ENCODE measurements around the gene WRNIP1. TPM values are rescaled to one million over a fixed set of nuclear protein-coding genes. Genes with fewer than 3 reads are reported as not detected.

WRNIP1 gene
- total RNA-seq, 1 donor from 2014 or later, result 73.6 TPM

- Histone ChIP-seq H3K4me3 (ENCODE audit: low read depth, low read length) (no peak overlapping the region), H3K27me3 (ENCODE audit: control insufficient read depth, insufficient read depth, low read length) (no peaks in the 10 kb centered on the region), H3K36me3 (ENCODE audit: control insufficient read depth, insufficient read depth, low read length) (no peaks in the 10 kb centered on the region)
- DNase-seq (ENCODE audit: low read depth), result no peak
- no peak for TF ChIP-seq CTCF (IDR thresholded peaks at IDR 0.05; ENCODE audit: insufficient read depth, low read length, poor library complexity, severe bottlenecking)
These were observed 17.0 kb upstream of the WRNIP1 start for GRCh38 chr6:2748183-2748582.

- peak; percentile 84 for TF ChIP-seq CTCF (IDR thresholded peaks at IDR 0.05; ENCODE audit: insufficient read depth, low read length, poor library complexity, severe bottlenecking)
- Histone ChIP-seq H3K4me3 (ENCODE audit: low read depth, low read length) (no peak overlapping the region), H3K27me3 (ENCODE audit: control insufficient read depth, insufficient read depth, low read length) (no peaks in the 10 kb centered on the region), H3K36me3 (ENCODE audit: control insufficient read depth, insufficient read depth, low read length) (no peaks in the 10 kb centered on the region)
- no peak for DNase-seq (ENCODE audit: low read depth)
These were observed 15.1 kb upstream of the WRNIP1 start for GRCh38 chr6:2749969-2750600.

GRCh38 chr6:2750832-2751231, 14.4 kb upstream of the WRNIP1 start, which contains the start of gene MYLK4:
MYLK4 (minus strand) TSS chr6:2750922; CDS start chr6:2749294, 1,628 bp downstream.
- Histone ChIP-seq H3K27me3 (ENCODE audit: control insufficient read depth, insufficient read depth, low read length) (no peaks in the 10 kb centered on the region), H3K36me3 (ENCODE audit: control insufficient read depth, insufficient read depth, low read length) (no peaks in the 10 kb centered on the region), H3K4me3 (ENCODE audit: low read depth, low read length) (no peak within 1 kb of the TSS)
- DNase-seq (ENCODE audit: low read depth), result no peak
- no peak for TF ChIP-seq CTCF (IDR thresholded peaks at IDR 0.05; ENCODE audit: insufficient read depth, low read length, poor library complexity, severe bottlenecking)

- DNase-seq (ENCODE audit: low read depth), result no peak
- no peak for TF ChIP-seq CTCF (IDR thresholded peaks at IDR 0.05; ENCODE audit: insufficient read depth, low read length, poor library complexity, severe bottlenecking)
- no peaks in the 10 kb centered on the region for H3K27me3 ChIP-seq (ENCODE audit: control insufficient read depth, insufficient read depth, low read length)
- H3K4me3 ChIP-seq (ENCODE audit: low read depth, low read length), result no peak overlapping the region
- no peaks in the 10 kb centered on the region for H3K36me3 ChIP-seq (ENCODE audit: control insufficient read depth, insufficient read depth, low read length)
These were observed 13.3 kb upstream of the WRNIP1 start for GRCh38 chr6:2751871-2752270.

GRCh38 chr6:2752477-2753109, 12.6 kb upstream of the WRNIP1 start:
- no peak for TF ChIP-seq CTCF (IDR thresholded peaks at IDR 0.05; ENCODE audit: insufficient read depth, low read length, poor library complexity, severe bottlenecking)
- Histone ChIP-seq H3K36me3 (ENCODE audit: control insufficient read depth, insufficient read depth, low read length) (no peaks in the 10 kb centered on the region), H3K27me3 (ENCODE audit: control insufficient read depth, insufficient read depth, low read length) (no peaks in the 10 kb centered on the region), H3K4me3 (ENCODE audit: low read depth, low read length) (no peak overlapping the region)
- no peak for DNase-seq (ENCODE audit: low read depth)

GRCh38 chr6:2753110-2753489, 12.1 kb upstream of the WRNIP1 start:
- no peaks in the 10 kb centered on the region for H3K36me3 ChIP-seq (ENCODE audit: control insufficient read depth, insufficient read depth, low read length)
- H3K4me3 ChIP-seq (ENCODE audit: low read depth, low read length), result no peak overlapping the region
- no peaks in the 10 kb centered on the region for H3K27me3 ChIP-seq (ENCODE audit: control insufficient read depth, insufficient read depth, low read length)
- DNase-seq (ENCODE audit: low read depth), result no peak
- no peak for TF ChIP-seq CTCF (IDR thresholded peaks at IDR 0.05; ENCODE audit: insufficient read depth, low read length, poor library complexity, severe bottlenecking)

All from kidney epithelial cell (primary cell).